ENCODE data around the gene USP36.
"Not testable (repeated sequence)": the region's sequence is repeated elsewhere in the genome, so short reads cannot be mapped to it uniquely, and the experiment has no call there.

USP36 gene

GRCh38 chr17:78870621-78871020 lies 30.0 kb upstream of the USP36 start:
- no peak for DNase-seq

- DNase-seq: no peak
These were observed 27.8 kb upstream of the USP36 start for GRCh38 chr17:78868391-78868790.

- DNase-seq: not testable (repeated sequence)
These were observed 26.4 kb upstream of the USP36 start for GRCh38 chr17:78867046-78867445.

GRCh38 chr17:78865682-78866390 lies 25.2 kb upstream of the USP36 start:
- peak; percentile 18 for DNase-seq

GRCh38 chr17:78864117-78864516 lies 23.5 kb upstream of the USP36 start:
- no peak for DNase-seq

GRCh38 chr17:78862073-78863023 lies 21.7 kb upstream of the USP36 start:
- no peak for DNase-seq

- DNase-seq: no peak
These were observed 20.6 kb upstream of the USP36 start for GRCh38 chr17:78861229-78861628.

- DNase-seq: no peak
These were observed 18.4 kb upstream of the USP36 start for GRCh38 chr17:78859051-78859450.

GRCh38 chr17:78857266-78857665 lies 16.7 kb upstream of the USP36 start:
- no peak for DNase-seq

GRCh38 chr17:78855561-78856165 lies 15.0 kb upstream of the USP36 start:
- DNase-seq: no peak

GRCh38 chr17:78854508-78854907 lies 13.9 kb upstream of the USP36 start:
- DNase-seq: no peak

- no peak for DNase-seq
These were observed 13.3 kb upstream of the USP36 start for GRCh38 chr17:78853926-78854394.

- no peak for DNase-seq
These were observed 12.1 kb upstream of the USP36 start for GRCh38 chr17:78852709-78853121.

GRCh38 chr17:78849026-78849425 lies 8.4 kb upstream of the USP36 start:
- no peak for DNase-seq

- no peak for DNase-seq
These were observed 6.4 kb upstream of the USP36 start for GRCh38 chr17:78847052-78847451.

- no peak for DNase-seq
These were observed 3.8 kb upstream of the USP36 start for GRCh38 chr17:78844301-78845005.

- peak; percentile 1 for DNase-seq
These were observed 2.4 kb upstream of the USP36 start for GRCh38 chr17:78842881-78843565.

GRCh38 chr17:78840530-78840779 lies 159 bp downstream of the USP36 start:
- DNase-seq: no peak

- DNase-seq: no peak
These were observed 668 bp downstream of the USP36 start for GRCh38 chr17:78839762-78840529.

GRCh38 chr17:78839235-78839761 lies 1.3 kb downstream of the USP36 start:
- no peak for DNase-seq

GRCh38 chr17:78838574-78839005 lies 2.0 kb downstream of the USP36 start:
- peak; percentile 60 for DNase-seq

Data from NCI-H2029 treated with DMSO at 0.1 percent for 48 hours (cell line).